Keratinocyte (primary cell): Measurements from ENCODE around the gene MDN1. TPM values are rescaled to one million over a fixed set of nuclear protein-coding genes. Genes with fewer than 3 reads are reported as not detected.

Experiments
- DNase-seq: peaks from one replicate; pipeline ENCODE4 v3.0.0-alpha.2; 2011; ENCODE audit warnings: low read depth, missing footprints, low spot score
- FAIRE-seq: peaks from 2 replicates; lab custom pipeline; 2011; peaks lifted over from hg19 to GRCh38; lab: Jason Lieb, UNC
- H2AFZ ChIP-seq: 2 replicates; pipeline ENCODE4 v1.6.0; 2012; ENCODE audit warnings: low read length, control low read depth, inconsistent platforms; ENCODE audit not compliant: control insufficient read depth
- H3K27ac ChIP-seq: 2 replicates; pipeline ENCODE4 v1.5.1; 2011; ENCODE audit warnings: low read length; ENCODE audit not compliant: control insufficient read depth, insufficient read depth
- H3K27me3 ChIP-seq: 3 replicates; pipeline ENCODE4 v1.6.0; 2011; ENCODE audit warnings: low read length; ENCODE audit not compliant: control insufficient read depth, insufficient read depth; ENCODE audit errors: extremely low read depth
- H3K36me3 ChIP-seq, 2 experiments: 2 replicates in 1 of 2; 3 replicates in 1 of 2; pipeline ENCODE4 v1.5.1; 2011; ENCODE audit warnings: low read length in 2 of 2, mild to moderate bottlenecking in 1 of 2; ENCODE audit not compliant: control insufficient read depth in 2 of 2, insufficient read depth in 2 of 2; ENCODE audit errors: extremely low read depth in 1 of 2
- H3K4me1 ChIP-seq: 3 replicates; pipeline ENCODE4 v1.5.1; 2011; ENCODE audit warnings: low read length; ENCODE audit not compliant: control insufficient read depth, insufficient read depth; ENCODE audit errors: extremely low read depth
- H3K4me2 ChIP-seq: 3 replicates; pipeline ENCODE4 v1.6.0; 2011; ENCODE audit warnings: low read depth, low read length; ENCODE audit not compliant: control insufficient read depth, insufficient read depth; ENCODE audit errors: extremely low read depth
- H3K4me3 ChIP-seq, 3 experiments: fragments of 200-600 bp in 1 of 3; sonication (generic) in 1 of 3; 2 replicates in 2 of 3; 3 replicates in 1 of 3; pipeline ENCODE4 v1.5.1; 2011 to 2016; ENCODE audit warnings: low read length in 3 of 3, mild to moderate bottlenecking in 3 of 3, control low read depth in 2 of 3, inconsistent platforms in 1 of 3, low read depth in 1 of 3, mixed read lengths in 1 of 3, mixed run types in 1 of 3, moderate library complexity in 1 of 3; ENCODE audit not compliant: control insufficient read depth in 2 of 3, insufficient read depth in 2 of 3; ENCODE audit errors: extremely low read depth in 1 of 3
- H3K79me2 ChIP-seq: 2 replicates; pipeline ENCODE4 v1.6.0; 2012; ENCODE audit warnings: low read length; ENCODE audit not compliant: control insufficient read depth, insufficient read depth
- H3K9ac ChIP-seq: 3 replicates; pipeline ENCODE4 v1.6.0; 2011; ENCODE audit warnings: low read length; ENCODE audit not compliant: control insufficient read depth, insufficient read depth; ENCODE audit errors: extremely low read depth
- H3K9me1 ChIP-seq: 3 replicates; pipeline ENCODE4 v1.6.0; 2011; ENCODE audit warnings: low read length; ENCODE audit not compliant: control insufficient read depth, insufficient read depth; ENCODE audit errors: extremely low read depth
- H3K9me3 ChIP-seq: 2 replicates; pipeline ENCODE4 v1.5.1; 2012; ENCODE audit warnings: low read depth, low read length; ENCODE audit not compliant: control insufficient read depth
- H4K20me1 ChIP-seq: 3 replicates; pipeline ENCODE4 v1.6.0; 2011; ENCODE audit warnings: low read length; ENCODE audit not compliant: control insufficient read depth, insufficient read depth; ENCODE audit errors: extremely low read depth
- EZH2 ChIP-seq: IDR thresholded peaks from one replicate; pipeline ENCODE4 v1.6.1; 2012; ENCODE audit warnings: inconsistent platforms, mild to moderate bottlenecking, low read length, moderate library complexity
- dilution Hi-C: fragments of 300-500 bp; cut with MboI; formaldehyde crosslinking; loops from one replicate; pipeline ENCODE4 v1.7.0; 2020; ENCODE audit warnings: low sequenced_read_pairs; ENCODE audit not compliant: extremely low pct_ligation_motif_present
- polyA plus RNA-seq, 5 experiments: library from polyadenylated mRNA; depleted of rRNA in 3 of 5; stranded (reverse) in 3 of 5; stranded (forward) in 1 of 5; unstranded in 1 of 5; fragments of >200 nt; gene quantifications; 1 replicate in 1 of 5; 2 replicates in 3 of 5; 3 replicates in 1 of 5; pipeline versions ENCODE4 v1.2.1 to v1.2.3, GENCODE V29; 2011 to 2012; ENCODE audit warnings: missing spikeins in 2 of 5, low read depth in 1 of 5, low replicate concordance in 1 of 5
- TF ChIP-seq, protein P1 (sequence below), 3 experiments: IDR thresholded peaks in 1 of 3; conservative IDR thresholded peaks in 1 of 3; optimal IDR thresholded peaks in 1 of 3; 2 replicates in 2 of 3; 3 replicates in 1 of 3; pipeline versions ENCODE3 to v1.5.1; 2011; ENCODE audit warnings: low read length in 3 of 3, mild to moderate bottlenecking in 3 of 3, moderate library complexity in 2 of 3, control low read depth in 1 of 3, inconsistent platforms in 1 of 3; ENCODE audit not compliant: insufficient read depth in 2 of 3; ENCODE audit errors: extremely low read depth in 1 of 3

Gene MDN1
- polyA plus RNA-seq, 1 donor (not counting 4 experiments of a cell fraction or from before 2014, with no cell fraction given): 16.0 TPM

DNA sequence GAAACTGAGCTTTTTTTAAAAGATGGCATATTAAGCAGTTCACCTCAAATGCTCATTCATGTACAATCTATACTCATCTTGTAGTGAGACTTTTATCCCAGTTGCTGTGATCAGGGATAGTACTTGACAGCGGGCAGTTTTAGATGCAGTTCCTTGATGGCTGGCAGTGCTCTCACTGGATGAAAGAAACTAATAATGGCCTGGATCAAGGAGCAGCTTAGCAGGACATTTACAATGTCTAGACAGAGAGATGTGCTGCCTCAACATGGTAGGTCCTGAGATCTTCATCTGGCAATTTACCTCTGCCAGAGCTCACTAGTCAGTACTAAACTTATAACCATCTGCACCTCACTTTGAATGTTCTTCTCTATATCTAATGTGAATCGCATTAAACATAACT lies 134.3 kb downstream of the MDN1 start:
- dilution Hi-C loops: no loop called here
- no peaks in the 10 kb centered on the region for H3K9me3 ChIP-seq

DNA sequence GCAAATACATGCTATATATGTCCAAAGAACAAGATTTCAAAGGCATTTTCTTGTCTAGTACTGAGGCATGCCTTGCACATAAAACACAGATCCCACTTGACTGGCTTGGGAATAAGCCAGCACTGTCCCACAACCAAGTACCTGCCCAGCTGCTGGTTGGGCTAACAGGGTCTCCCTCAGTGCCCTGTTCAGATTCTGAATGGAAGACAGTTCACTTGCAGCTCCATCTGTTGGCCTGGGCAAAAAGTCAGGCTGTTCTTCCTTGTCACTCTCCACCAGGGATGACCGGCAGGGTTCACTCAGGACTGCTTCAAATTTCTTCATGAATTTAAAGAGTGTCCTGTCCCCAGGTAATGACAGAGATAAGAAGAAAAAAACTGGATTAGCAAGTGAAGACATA lies 136.6 kb downstream of the MDN1 start:
- H2AFZ ChIP-seq: no peak overlapping the region
- no peaks in the 10 kb centered on the region for H4K20me1 ChIP-seq
- H3K36me3 ChIP-seq: peaks cover 36 to 56% of the 10 kb centered on the region in 2 experiments
- no peaks in the 10 kb centered on the region for H3K79me2 ChIP-seq
- TF ChIP-seq, protein P1, sequence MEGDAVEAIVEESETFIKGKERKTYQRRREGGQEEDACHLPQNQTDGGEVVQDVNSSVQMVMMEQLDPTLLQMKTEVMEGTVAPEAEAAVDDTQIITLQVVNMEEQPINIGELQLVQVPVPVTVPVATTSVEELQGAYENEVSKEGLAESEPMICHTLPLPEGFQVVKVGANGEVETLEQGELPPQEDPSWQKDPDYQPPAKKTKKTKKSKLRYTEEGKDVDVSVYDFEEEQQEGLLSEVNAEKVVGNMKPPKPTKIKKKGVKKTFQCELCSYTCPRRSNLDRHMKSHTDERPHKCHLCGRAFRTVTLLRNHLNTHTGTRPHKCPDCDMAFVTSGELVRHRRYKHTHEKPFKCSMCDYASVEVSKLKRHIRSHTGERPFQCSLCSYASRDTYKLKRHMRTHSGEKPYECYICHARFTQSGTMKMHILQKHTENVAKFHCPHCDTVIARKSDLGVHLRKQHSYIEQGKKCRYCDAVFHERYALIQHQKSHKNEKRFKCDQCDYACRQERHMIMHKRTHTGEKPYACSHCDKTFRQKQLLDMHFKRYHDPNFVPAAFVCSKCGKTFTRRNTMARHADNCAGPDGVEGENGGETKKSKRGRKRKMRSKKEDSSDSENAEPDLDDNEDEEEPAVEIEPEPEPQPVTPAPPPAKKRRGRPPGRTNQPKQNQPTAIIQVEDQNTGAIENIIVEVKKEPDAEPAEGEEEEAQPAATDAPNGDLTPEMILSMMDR (optimal IDR thresholded peaks at IDR 0.05 in 1 of 3, IDR thresholded peaks at IDR 0.05 in 1 of 3, conservative IDR thresholded peaks at IDR 0.05 in 1 of 3; ENCODE audit: extremely low read depth in 1 of 3, insufficient read depth in 2 of 3, low read length in 3 of 3): no peak
- no peak for TF ChIP-seq EZH2
- H3K4me2 ChIP-seq: no peak overlapping the region
- H3K9me1 ChIP-seq: no peaks in the 10 kb centered on the region
- H3K4me1 ChIP-seq: no peaks in the 10 kb centered on the region
- DNase-seq (no peak), FAIRE-seq (no peak)
- dilution Hi-C loops: no loop called here
- H3K27ac ChIP-seq: no peak overlapping the region
- no peak overlapping the region for H3K4me3 ChIP-seq
- H3K27me3 ChIP-seq: no peaks in the 10 kb centered on the region
- H3K9me3 ChIP-seq: no peaks in the 10 kb centered on the region
- H3K9ac ChIP-seq: no peak overlapping the region

More for the DNA sequence above, 134.3 kb downstream of the MDN1 start:
- H3K27me3 ChIP-seq: no peaks in the 10 kb centered on the region
- H3K4me2 ChIP-seq: no peak overlapping the region
- H3K36me3 ChIP-seq: peaks cover 30 to 49% of the 10 kb centered on the region in 2 experiments
- no peaks in the 10 kb centered on the region for H4K20me1 ChIP-seq
- H3K4me1 ChIP-seq: no peaks in the 10 kb centered on the region
- TF ChIP-seq, protein P1 (optimal IDR thresholded peaks at IDR 0.05 in 1 of 3, IDR thresholded peaks at IDR 0.05 in 1 of 3, conservative IDR thresholded peaks at IDR 0.05 in 1 of 3; ENCODE audit: extremely low read depth in 1 of 3, insufficient read depth in 2 of 3, low read length in 3 of 3): no peak
- TF ChIP-seq EZH2: no peak
- no peak overlapping the region for H3K27ac ChIP-seq
- no peak overlapping the region for H3K4me3 ChIP-seq
- FAIRE-seq: no peak
- H3K9ac ChIP-seq: no peak overlapping the region
- H3K79me2 ChIP-seq: no peaks in the 10 kb centered on the region
- H3K9me1 ChIP-seq: no peaks in the 10 kb centered on the region
- DNase-seq: no peak
- no peak overlapping the region for H2AFZ ChIP-seq
